SK-N-SH treated with all-trans-retinoic acid at 6 μM for 48 hours (cell line): Measurements from ENCODE around the gene PPP2R1B.

Experiments
- ATAC-seq: fragments of 200-7000 bp; cut with Tn5 transposase; 3 replicates; pipeline ENCODE4 v1.9.1; 2020; ENCODE audit warnings: mild to moderate bottlenecking, moderate library complexity
- ARNTL ChIP-seq: fragments of 450-650 bp; formaldehyde crosslinking; IDR thresholded peaks from 2 replicates; pipeline ENCODE4 v1.5.0; 2020; ENCODE audit warnings: low read depth, mild to moderate bottlenecking, moderate library complexity, borderline replicate concordance
- BACH2 ChIP-seq: fragments of 250-450 bp; sonication (Bioruptor Pico); IDR thresholded peaks from 2 replicates; pipeline ENCODE4 v1.9.0; 2021; ENCODE audit warnings: mild to moderate bottlenecking, borderline replicate concordance
- CSRNP3 ChIP-seq: fragments of 250-450 bp; sonication (Bioruptor Pico); IDR thresholded peaks from 2 replicates; pipeline ENCODE4 v1.5.1; 2021; ENCODE audit warnings: mild to moderate bottlenecking, moderate library complexity
- ESRRG ChIP-seq: fragments of 250-450 bp; sonication (Bioruptor Pico); IDR thresholded peaks from 2 replicates; pipeline ENCODE4 v1.6.1; 2021; ENCODE audit warnings: mild to moderate bottlenecking
- GLIS3 ChIP-seq: fragments of 250-450 bp; sonication (Bioruptor Pico); IDR thresholded peaks from 2 replicates; pipeline ENCODE4 v1.5.0; 2020; ENCODE audit warnings: mild to moderate bottlenecking, moderate library complexity
- ISL1 ChIP-seq: fragments of 250-450 bp; sonication (Bioruptor Pico); IDR thresholded peaks from 2 replicates; pipeline ENCODE4 v2.1.2; 2022; ENCODE audit warnings: mild to moderate bottlenecking, moderate library complexity
- OSR1 ChIP-seq: fragments of 250-450 bp; sonication (Bioruptor Pico); IDR thresholded peaks from 2 replicates; pipeline ENCODE4 v1.8.0; 2022; ENCODE audit warnings: moderate library complexity, mild to moderate bottlenecking, inconsistent platforms
- PATZ1 ChIP-seq: fragments of 250-450 bp; sonication (Bioruptor Pico); IDR thresholded peaks from 2 replicates; pipeline ENCODE4 v1.8.0; 2020; ENCODE audit warnings: mild to moderate bottlenecking, moderate library complexity, borderline replicate concordance
- POU6F1 ChIP-seq: fragments of 250-450 bp; sonication (Bioruptor Pico); IDR thresholded peaks from 2 replicates; pipeline ENCODE4 v1.8.0; 2021; ENCODE audit warnings: low read depth, mild to moderate bottlenecking, moderate library complexity, borderline replicate concordance
- PPARA ChIP-seq: fragments of 250-450 bp; sonication (Bioruptor Pico); IDR thresholded peaks from 2 replicates; pipeline ENCODE4 v1.5.0; 2020; ENCODE audit warnings: mild to moderate bottlenecking, borderline replicate concordance
- RARB ChIP-seq: fragments of 250-450 bp; sonication (Bioruptor Pico); IDR thresholded peaks from 2 replicates; pipeline ENCODE4 v1.8.0; 2021; ENCODE audit warnings: mild to moderate bottlenecking, moderate library complexity
- SNAI2 ChIP-seq: fragments of 250-450 bp; sonication (Bioruptor Pico); IDR thresholded peaks from 2 replicates; pipeline ENCODE4 v1.5.0; 2020; ENCODE audit warnings: mild to moderate bottlenecking, moderate library complexity
- TCF4 ChIP-seq: fragments of 250-450 bp; sonication (Bioruptor Pico); IDR thresholded peaks from 2 replicates; pipeline ENCODE4 v1.8.0; 2021; ENCODE audit warnings: mild to moderate bottlenecking, moderate library complexity, borderline replicate concordance
- TOX ChIP-seq: fragments of 250-450 bp; sonication (Bioruptor Pico); IDR thresholded peaks from 2 replicates; pipeline ENCODE4 v1.8.0; 2021; ENCODE audit warnings: mild to moderate bottlenecking, moderate library complexity, borderline replicate concordance
- TSHZ2 ChIP-seq: fragments of 250-450 bp; sonication (Bioruptor Pico); IDR thresholded peaks from 2 replicates; pipeline ENCODE4 v1.5.0; 2020; ENCODE audit warnings: mild to moderate bottlenecking, moderate library complexity
- ZFP3 ChIP-seq: fragments of 250-450 bp; sonication (Bioruptor Pico); IDR thresholded peaks from 2 replicates; pipeline ENCODE4 v1.5.0; 2020; ENCODE audit warnings: mild to moderate bottlenecking, moderate library complexity
- ZFP30 ChIP-seq: fragments of 450-650 bp; formaldehyde crosslinking; IDR thresholded peaks from 2 replicates; pipeline ENCODE4 v1.5.0; 2022; ENCODE audit warnings: mild to moderate bottlenecking, moderate library complexity
- ZNF565 ChIP-seq: fragments of 450-650 bp; formaldehyde crosslinking; conservative IDR thresholded peaks from 2 replicates; pipeline ENCODE4 v1.5.0; 2020; ENCODE audit warnings: low read depth, mild to moderate bottlenecking, moderate library complexity
- ZNF70 ChIP-seq: fragments of 450-650 bp; formaldehyde crosslinking; IDR thresholded peaks from 2 replicates; pipeline ENCODE4 v1.5.0; 2020; ENCODE audit warnings: mild to moderate bottlenecking, moderate library complexity
- ZNF8 ChIP-seq: fragments of 450-650 bp; formaldehyde crosslinking; IDR thresholded peaks from 2 replicates; pipeline ENCODE4 v1.5.0; 2020; ENCODE audit warnings: mild to moderate bottlenecking, moderate library complexity

PPP2R1B gene

GRCh38 chr11:111719379-111719778 lies 46.8 kb downstream of the PPP2R1B start:
- no peak for ATAC-seq
- TF ChIP-seq ZFP3 (CRISPR knock-in tag): no peak

- TF ChIP-seq SNAI2 (CRISPR knock-in tag): no peak
- no peak for TF ChIP-seq ISL1 (CRISPR knock-in tag)
- no peak for TF ChIP-seq ZNF8 (CRISPR knock-in tag)
- no peak for TF ChIP-seq ZFP3 (CRISPR knock-in tag)
- no peak for TF ChIP-seq ZNF565 (CRISPR knock-in tag)
- TF ChIP-seq ZFP30 (CRISPR knock-in tag): no peak
- no peak for TF ChIP-seq POU6F1 (CRISPR knock-in tag)
- no peak for TF ChIP-seq TSHZ2 (CRISPR knock-in tag)
- no peak for TF ChIP-seq PATZ1 (CRISPR knock-in tag)
- TF ChIP-seq OSR1 (CRISPR knock-in tag): no peak
- no peak for TF ChIP-seq ARNTL (CRISPR knock-in tag)
- peak; percentile 33 for ATAC-seq
These were observed 47.3 kb downstream of the PPP2R1B start for GRCh38 chr11:111718859-111719258.

- no peak for TF ChIP-seq PPARA (CRISPR knock-in tag)
- TF ChIP-seq GLIS3 (CRISPR knock-in tag): no peak
- no peak for TF ChIP-seq ARNTL (CRISPR knock-in tag)
- no peak for TF ChIP-seq RARB (CRISPR knock-in tag)
- TF ChIP-seq ESRRG (CRISPR knock-in tag): no peak
- no peak for TF ChIP-seq ZFP3 (CRISPR knock-in tag)
- TF ChIP-seq TSHZ2 (CRISPR knock-in tag): no peak
- TF ChIP-seq TOX: no peak
- TF ChIP-seq POU6F1 (CRISPR knock-in tag): no peak
- no peak for TF ChIP-seq PATZ1 (CRISPR knock-in tag)
- no peak for TF ChIP-seq ZFP30 (CRISPR knock-in tag)
- TF ChIP-seq TCF4: no peak
- no peak for TF ChIP-seq BACH2 (CRISPR knock-in tag)
- TF ChIP-seq ZNF565 (CRISPR knock-in tag): no peak
- no peak for TF ChIP-seq OSR1 (CRISPR knock-in tag)
- no peak for TF ChIP-seq CSRNP3 (CRISPR knock-in tag)
- TF ChIP-seq ZNF70: no peak
- no peak for TF ChIP-seq ZNF8 (CRISPR knock-in tag)
- TF ChIP-seq, all 23 proteins: peak for 0
- ATAC-seq: peak; percentile 72
These were observed 47.8 kb downstream of the PPP2R1B start for GRCh38 chr11:111718436-111718835.
